Subcutaneous adipose tissue (tissue), 4 donors: ENCODE data around the gene PDE2A. TPM values are rescaled to one million over a fixed set of nuclear protein-coding genes. Genes with fewer than 3 reads are reported as not detected.

Source experiments
- CTCF ChIP-seq: fragments of 450-650 bp; IDR thresholded peaks from one replicate; pipeline ENCODE4 v1.5.1; 2016; ENCODE audit warnings: low read depth, mild to moderate bottlenecking, control low read depth, antibody characterized with exemption, moderate library complexity
- total RNA-seq, 4 donors: library from RNA; depleted of rRNA; stranded (reverse); fragments of >200 nt; gene quantifications; one replicate each; pipeline ENCODE4 v1.1.0, GENCODE V29; 2016

The PDE2A gene
- total RNA-seq, 4 donors from 2014 or later: 51.2 to 325 (median 74.5) TPM

DNA sequence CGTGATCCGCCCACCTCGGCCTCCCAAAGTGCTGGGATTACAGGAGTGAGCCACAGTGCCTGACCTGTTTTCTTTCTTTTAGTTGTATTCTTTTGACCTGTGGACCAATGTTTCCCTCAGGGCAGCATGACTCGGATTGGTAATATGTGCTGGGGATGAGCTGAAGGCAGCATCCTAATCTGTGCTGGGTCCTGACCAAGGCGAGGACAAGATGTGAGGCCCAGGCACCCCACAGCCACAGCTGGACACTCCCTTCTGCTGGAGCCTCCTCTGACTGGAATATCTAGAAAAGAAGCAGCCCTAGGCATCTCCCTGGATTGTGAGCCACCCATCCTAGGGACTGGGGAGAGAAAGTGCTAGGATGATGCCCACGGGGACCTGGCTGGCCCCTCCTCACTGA lies 105.4 kb downstream of the PDE2A start:
- no peak for TF ChIP-seq CTCF

DNA sequence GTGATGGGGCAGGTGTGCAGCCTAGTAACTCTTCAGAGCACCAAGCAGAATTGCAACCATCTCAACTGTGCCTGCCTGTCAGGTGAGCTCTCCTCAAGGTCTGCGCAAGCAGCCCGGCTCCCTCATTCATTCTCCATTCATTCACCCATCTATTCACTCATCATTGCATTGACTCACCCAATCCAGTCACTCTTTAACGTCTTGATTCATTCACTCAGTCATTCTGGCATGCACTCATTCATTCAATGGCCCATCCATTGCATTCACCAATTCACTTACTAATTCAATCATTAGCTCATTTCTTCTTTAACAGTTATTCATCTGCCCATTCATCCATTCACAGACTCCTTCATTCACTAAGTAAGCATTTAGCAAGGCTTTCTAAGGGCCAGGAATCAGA lies 111.8 kb downstream of the PDE2A start:
- TF ChIP-seq CTCF: no peak

DNA sequence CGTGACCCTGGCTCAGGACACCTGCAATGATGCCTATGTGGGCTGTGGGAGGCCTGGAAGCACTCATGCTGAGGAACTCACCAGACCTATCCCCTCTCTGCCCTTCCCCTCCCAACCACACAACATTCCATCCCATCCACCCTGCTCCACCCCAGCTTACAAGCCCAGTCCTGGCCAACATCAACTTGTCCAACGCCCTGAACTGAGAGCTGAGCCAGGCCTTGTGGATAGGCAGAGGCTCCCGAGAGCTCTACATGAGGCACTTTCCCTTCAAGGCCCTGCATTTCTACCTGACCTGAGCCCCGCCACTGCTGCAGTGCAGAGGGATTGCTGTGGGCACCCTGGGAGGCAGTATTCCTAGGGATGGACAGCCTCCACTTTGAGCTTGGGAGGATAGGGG lies 112.4 kb downstream of the PDE2A start:
- no peak for TF ChIP-seq CTCF

DNA sequence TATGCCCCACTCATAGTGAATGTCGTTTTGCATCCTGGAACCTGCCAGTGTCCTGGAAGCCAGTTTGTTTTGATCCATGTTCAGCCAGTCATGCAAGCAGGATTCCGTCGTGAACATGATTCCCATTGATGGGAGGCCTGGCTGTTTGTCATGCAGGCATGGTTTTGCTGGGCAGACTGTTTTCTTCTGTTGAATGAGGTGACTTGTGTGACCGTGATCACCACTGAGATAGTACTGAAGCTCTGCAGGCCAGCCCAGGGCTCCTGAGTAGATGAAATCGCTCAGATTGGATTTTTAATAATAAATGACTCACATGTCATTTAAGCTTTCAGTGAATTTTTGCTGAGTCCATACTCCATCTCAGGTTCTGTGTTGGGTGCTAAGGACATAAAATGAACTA lies 117.8 kb downstream of the PDE2A start:
- TF ChIP-seq CTCF: no peak

DNA sequence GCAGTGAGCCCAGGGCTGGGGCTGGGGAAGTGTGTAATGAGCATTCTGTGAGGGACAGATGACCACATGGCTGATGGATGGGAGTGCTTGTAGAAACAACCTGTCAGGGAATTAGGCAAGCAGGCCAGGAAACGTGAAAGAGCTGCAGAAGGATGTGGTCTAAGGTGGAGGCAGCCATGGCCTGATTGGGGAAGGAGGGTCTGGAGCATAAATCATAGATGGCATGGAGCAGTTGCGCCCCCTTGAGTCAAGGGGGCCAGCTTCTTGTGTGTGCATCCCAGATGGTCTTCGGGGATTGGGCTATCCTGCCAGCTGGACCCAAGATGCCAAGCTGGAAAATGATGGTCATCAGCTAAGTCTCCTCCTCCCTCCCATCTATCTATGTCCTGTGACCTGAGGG lies 120.5 kb downstream of the PDE2A start:
- TF ChIP-seq CTCF: no peak

GRCh38 chr11:72552399-72552910 lies 121.8 kb downstream of the PDE2A start:
- TF ChIP-seq CTCF: no peak

DNA sequence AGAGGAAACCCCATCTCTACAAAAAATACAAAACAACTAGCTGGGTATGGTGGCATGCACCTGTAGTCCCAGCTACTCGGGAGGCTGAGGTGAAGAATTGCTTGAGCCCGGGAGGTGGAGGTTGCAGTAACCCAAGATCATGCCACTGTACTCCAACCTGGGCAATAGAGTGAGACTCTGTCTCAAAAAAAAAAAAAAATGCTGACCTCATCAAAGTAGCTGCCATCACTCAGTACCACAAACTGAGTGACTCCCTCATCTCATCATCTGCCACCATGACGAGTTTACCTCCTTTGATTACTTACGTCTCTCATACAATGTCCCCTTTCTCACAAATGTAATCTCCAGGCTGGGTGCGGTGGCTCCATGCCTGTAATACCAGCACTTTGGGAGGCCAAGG lies 122.7 kb downstream of the PDE2A start:
- no peak for TF ChIP-seq CTCF
